Right renal pelvis (tissue), 4 donors: ENCODE data around the gene ZNF500. TPM values are rescaled to one million over a fixed set of nuclear protein-coding genes. Genes with fewer than 3 reads are reported as not detected.
"Not testable (repeated sequence)": the region's sequence is repeated elsewhere in the genome, so short reads cannot be mapped to it uniquely, and the experiment has no call there.

ENCODE experiments used
- DNase-seq, 4 donors: peaks; one replicate each; pipeline ENCODE4 v3.0.0-alpha.2; 2013; ENCODE audit warnings: low read depth in 4 of 4, low spot score in 3 of 4, missing footprints in 1 of 4
- polyA plus RNA-seq, 4 donors: library from polyadenylated mRNA; unstranded; fragments of 120-200 nt; gene quantifications; one replicate each; pipeline ENCODE4 v1.2.1, GENCODE V29; 2013; ENCODE audit not compliant: insufficient read length in 4 of 4

The ZNF500 gene
- polyA plus RNA-seq, 4 donors: 13.8 to 19.2 (median 16.4) TPM

- no peak for DNase-seq
These were observed 19.9 kb downstream of the ZNF500 start for GRCh38 chr16:4746991-4747574.

- no peak for DNase-seq
These were observed 20.7 kb downstream of the ZNF500 start for GRCh38 chr16:4746215-4746614.

GRCh38 chr16:4745274-4745569 lies 21.7 kb downstream of the ZNF500 start:
- no peak for DNase-seq

- no peak for DNase-seq
These were observed 22.2 kb downstream of the ZNF500 start for GRCh38 chr16:4744555-4745273.

- no peak for DNase-seq
These were observed 23.6 kb downstream of the ZNF500 start for GRCh38 chr16:4743226-4743878.

GRCh38 chr16:4738370-4738769 lies 28.6 kb downstream of the ZNF500 start:
- DNase-seq: not testable (repeated sequence)

GRCh38 chr16:4737545-4737944 lies 29.4 kb downstream of the ZNF500 start:
- no peak for DNase-seq

- DNase-seq: no peak
These were observed 30.4 kb downstream of the ZNF500 start for GRCh38 chr16:4736546-4736945.

- DNase-seq: peak; percentile 72 to 80 (median 74)
These were observed 32.0 kb downstream of the ZNF500 start for GRCh38 chr16:4734730-4735535.

- peak; percentile 81 to 90 (median 88) for DNase-seq
These were observed 32.8 kb downstream of the ZNF500 start, which contains the start of the genes ANKS3 and DNAAF8 for GRCh38 chr16:4734063-4734729. ANKS3 (minus strand) TSS chr16:4734271; CDS start chr16:4730149, 4,122 bp downstream. DNAAF8 (plus strand) TSS chr16:4734537; CDS start chr16:4736515, 1,978 bp downstream.

GRCh38 chr16:4733747-4734062 lies 33.3 kb downstream of the ZNF500 start:
- DNase-seq: no peak

- no peak for DNase-seq
These were observed 33.7 kb downstream of the ZNF500 start for GRCh38 chr16:4733211-4733742.

- DNase-seq: no peak
These were observed 37.1 kb downstream of the ZNF500 start for GRCh38 chr16:4729876-4730275.

GRCh38 chr16:4728676-4729075 lies 38.3 kb downstream of the ZNF500 start:
- no peak for DNase-seq

GRCh38 chr16:4726616-4727015 lies 40.3 kb downstream of the ZNF500 start:
- no peak for DNase-seq

GRCh38 chr16:4724661-4725270 lies 42.2 kb downstream of the ZNF500 start:
- DNase-seq: no peak

- DNase-seq: no peak
These were observed 43.7 kb downstream of the ZNF500 start for GRCh38 chr16:4723071-4723767.

GRCh38 chr16:4718466-4718865 lies 48.5 kb downstream of the ZNF500 start:
- DNase-seq: no peak

GRCh38 chr16:4714996-4715395 lies 52.0 kb downstream of the ZNF500 start:
- no peak for DNase-seq
